ENCODE measurements around the gene TRPM2.

Gene TRPM2

DNA sequence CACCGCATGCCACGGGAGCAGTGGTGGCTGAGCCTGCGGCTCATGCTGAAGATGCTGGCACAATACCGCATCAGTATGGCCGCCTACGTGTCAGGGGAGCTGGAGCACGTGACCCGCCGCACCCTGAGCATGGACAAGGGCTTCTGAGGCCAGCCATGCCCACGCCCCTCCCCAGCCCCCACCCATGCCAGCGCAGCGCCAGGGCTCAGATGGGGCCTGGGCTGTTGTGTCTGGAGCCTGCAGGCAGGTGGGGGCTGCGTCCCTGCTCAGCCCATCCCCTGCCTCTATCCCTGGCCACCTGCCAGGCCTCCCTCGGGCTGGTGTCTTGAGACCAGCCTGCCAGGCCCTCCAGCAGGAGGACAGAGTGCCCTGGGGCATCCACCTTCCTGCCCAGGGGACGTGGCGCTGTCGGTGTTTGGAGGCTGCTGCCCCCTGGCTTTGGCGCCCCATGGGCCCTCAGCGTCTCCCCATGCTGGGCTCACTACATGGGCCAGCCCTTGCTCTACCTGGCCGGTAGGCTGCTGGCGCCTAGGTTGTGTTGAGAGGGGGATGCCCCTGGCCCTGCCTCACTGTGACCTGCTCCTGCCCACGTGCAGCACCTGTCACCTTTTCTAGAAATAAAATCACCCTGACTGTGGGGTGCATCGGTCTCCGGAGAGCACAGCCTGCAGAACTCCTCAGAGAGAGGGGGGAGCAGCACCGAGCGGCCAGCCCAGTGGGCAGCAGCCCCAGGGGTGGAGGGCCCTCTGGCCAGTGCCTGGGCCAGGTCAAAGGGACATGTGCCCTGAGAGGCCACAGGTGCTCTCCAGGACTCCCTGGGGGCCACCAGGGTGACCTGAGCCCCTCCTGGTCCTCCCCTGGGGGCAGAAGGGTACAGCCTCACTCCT, 26.5 kb upstream of the TRPM2 start:
- H3K4me3 ChIP-seq (replicated peaks; ENCODE audit: low read depth, low read length), result no peak overlapping the region
- TF ChIP-seq, protein P1, sequence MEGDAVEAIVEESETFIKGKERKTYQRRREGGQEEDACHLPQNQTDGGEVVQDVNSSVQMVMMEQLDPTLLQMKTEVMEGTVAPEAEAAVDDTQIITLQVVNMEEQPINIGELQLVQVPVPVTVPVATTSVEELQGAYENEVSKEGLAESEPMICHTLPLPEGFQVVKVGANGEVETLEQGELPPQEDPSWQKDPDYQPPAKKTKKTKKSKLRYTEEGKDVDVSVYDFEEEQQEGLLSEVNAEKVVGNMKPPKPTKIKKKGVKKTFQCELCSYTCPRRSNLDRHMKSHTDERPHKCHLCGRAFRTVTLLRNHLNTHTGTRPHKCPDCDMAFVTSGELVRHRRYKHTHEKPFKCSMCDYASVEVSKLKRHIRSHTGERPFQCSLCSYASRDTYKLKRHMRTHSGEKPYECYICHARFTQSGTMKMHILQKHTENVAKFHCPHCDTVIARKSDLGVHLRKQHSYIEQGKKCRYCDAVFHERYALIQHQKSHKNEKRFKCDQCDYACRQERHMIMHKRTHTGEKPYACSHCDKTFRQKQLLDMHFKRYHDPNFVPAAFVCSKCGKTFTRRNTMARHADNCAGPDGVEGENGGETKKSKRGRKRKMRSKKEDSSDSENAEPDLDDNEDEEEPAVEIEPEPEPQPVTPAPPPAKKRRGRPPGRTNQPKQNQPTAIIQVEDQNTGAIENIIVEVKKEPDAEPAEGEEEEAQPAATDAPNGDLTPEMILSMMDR (IDR thresholded peaks at IDR 0.05; ENCODE audit: low read length, missing control alignments), result no peak
- no peak for DNase-seq (ENCODE audit: low read depth)

DNA sequence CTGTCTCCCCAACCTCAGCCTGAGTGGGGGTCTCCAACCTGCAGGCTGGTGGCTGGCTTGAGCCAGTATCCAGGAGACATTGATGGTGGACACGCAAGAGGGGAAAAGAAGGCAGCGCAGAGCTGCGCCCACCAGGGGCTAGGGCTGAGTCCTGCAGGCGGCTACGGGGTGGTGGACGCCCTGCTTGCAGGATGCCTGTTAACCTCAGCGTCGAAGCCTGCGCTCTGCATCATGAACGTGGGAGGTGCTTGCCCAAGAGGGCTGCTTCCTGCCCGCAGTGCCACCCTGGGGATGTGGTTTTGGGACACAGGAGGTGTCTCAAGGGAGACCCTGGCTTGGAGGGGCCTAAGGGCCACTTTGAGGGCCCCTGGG, 25.8 kb upstream of the TRPM2 start:
- no peak overlapping the region for H3K4me3 ChIP-seq (replicated peaks; ENCODE audit: low read depth, low read length)
- TF ChIP-seq, protein P1 (IDR thresholded peaks at IDR 0.05; ENCODE audit: low read length, missing control alignments), result no peak
- no peak for DNase-seq (ENCODE audit: low read depth)

DNA sequence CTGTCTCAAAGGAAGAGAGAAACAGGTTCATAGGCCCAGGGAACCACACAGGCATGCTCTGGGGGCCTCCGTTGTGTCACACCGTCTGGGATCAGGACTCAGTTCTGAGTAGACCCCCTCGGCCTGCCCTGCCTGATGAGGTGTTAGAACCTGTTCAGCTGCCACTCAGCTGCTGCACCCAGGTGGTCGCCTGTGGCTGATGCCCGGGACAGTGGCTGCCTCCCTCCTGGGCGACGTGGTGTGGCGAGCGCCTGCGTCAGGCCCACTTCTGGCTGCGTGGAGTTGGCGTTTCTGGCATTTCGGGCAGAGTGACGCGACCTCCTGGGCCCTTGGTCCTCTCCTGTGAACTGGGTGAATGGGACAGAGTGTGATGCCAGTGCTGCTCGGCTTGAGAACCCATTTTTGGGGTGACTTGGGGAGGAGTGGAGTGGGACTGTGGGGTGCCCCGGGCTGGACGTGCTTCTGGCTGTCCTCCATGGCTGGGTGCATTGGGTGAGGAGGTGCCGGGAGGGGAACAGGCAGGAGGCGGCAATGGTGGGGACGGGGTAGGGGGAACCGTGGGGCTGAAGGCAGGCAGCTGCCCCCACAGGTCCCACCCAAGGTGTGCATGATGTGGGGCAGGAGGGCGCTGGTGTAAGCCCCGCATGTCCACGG, 25.1 kb upstream of the TRPM2 start:
- H3K4me3 ChIP-seq (replicated peaks; ENCODE audit: low read depth, low read length), result no peak overlapping the region
- TF ChIP-seq, protein P1 (IDR thresholded peaks at IDR 0.05; ENCODE audit: low read length, missing control alignments), result no peak
- DNase-seq (ENCODE audit: low read depth), result no peak

DNA sequence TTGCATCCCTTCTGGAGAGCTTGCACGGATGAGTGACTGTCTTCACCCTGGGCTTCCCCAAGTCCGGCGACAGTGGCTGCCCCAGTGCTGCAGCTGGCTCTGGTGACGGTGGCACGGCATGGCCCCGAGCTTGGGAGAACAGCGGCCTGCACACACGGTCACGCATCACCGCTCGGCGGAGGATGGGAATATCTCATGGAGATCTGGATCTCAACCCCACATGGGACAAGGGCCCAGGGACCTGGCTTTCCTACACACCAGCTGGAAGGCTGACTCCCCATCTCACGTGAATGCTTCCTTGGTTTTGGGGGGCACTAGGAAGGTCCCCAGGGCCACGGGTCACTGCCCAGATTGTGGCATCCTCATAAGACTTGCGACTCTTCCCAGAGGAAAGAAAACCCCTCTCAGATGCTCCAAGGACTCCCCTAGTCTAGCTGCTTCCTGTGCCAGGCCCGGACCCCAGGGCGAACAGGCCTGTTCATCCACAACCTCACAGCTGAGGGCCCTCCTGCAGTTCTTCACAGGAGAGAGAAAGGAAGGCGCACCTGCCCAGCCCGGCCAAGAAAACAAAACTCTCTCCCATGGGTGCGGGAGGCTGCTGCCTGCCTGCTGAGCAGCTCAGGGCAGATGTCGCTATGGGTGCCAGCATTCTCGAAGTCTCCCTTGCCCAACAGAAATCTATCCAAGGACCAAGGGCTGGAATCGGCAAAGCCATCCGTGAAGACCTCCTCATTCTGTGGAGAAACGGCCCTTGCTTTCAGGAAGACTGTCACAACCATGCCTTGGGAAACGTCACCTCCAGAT, 24.1 kb upstream of the TRPM2 start:
- TF ChIP-seq, protein P1 (IDR thresholded peaks at IDR 0.05; ENCODE audit: low read length, missing control alignments), result no peak

DNA sequence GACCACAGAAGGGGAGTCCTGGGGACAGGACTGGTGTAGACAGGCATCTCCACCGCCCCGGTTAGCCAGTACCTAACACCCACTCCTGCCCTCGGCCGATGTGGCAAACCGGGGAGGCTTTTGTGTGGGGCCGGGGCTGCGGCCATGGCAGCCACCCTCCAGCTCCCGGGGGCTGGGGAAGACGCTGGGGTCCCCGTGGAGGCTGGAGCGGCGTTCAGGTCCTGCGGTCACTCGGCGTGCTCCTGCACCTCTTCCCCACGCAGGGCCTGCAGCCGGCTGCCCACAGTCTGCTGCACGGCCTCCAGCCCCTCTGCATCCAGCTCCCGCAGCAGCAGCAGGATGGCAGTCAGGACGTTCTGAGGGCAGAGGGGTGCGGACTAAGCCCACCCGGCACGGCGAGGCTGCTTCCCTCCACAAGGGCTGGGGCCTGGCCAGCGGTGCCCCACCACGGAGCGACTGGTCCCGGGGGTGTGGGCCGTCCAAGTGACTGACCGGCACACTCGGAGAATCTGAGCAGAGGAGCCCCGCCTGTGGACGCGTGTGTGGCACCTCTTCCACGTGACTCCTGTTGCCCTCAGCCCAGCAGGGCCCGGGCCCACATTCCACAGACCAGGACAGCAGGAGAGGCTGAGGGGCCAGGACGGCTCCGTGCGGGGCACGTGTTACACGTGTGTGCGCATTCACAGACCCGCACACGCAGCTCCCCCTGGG, 23.3 kb upstream of the TRPM2 start:
- DNase-seq (ENCODE audit: low read depth), result no peak
- TF ChIP-seq, protein P1 (IDR thresholded peaks at IDR 0.05; ENCODE audit: low read length, missing control alignments), result no peak
- no peak overlapping the region for H3K4me3 ChIP-seq (replicated peaks; ENCODE audit: low read depth, low read length)

More for the DNA sequence above, 24.1 kb upstream of the TRPM2 start:
- DNase-seq (ENCODE audit: low read depth), result no peak
- no peak overlapping the region for H3K4me3 ChIP-seq (replicated peaks; ENCODE audit: low read depth, low read length)

DNA sequence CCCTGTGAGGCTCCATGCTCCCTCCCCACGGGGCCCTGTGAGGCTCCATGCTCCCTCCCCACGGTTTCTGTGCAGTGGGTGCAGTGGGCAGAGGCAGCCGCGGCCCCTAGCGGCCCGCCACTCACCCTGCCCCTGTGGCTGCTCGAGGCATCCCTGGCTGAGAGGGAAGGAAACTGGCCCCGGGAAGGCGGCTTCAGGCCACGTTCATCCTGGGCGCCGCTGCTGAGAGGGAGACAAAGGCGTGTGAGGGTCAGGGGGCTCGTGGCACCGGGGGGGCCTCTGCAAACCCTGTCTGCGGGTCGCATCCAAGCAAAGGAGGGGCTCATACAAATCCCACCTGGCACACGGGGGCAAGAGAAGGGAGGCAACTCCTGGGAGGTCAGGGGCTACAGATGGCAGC, 22.7 kb upstream of the TRPM2 start:
- DNase-seq (ENCODE audit: low read depth), result no peak
- TF ChIP-seq, protein P1 (IDR thresholded peaks at IDR 0.05; ENCODE audit: low read length, missing control alignments), result no peak
- H3K4me3 ChIP-seq (replicated peaks; ENCODE audit: low read depth, low read length), result no peak overlapping the region
